GM18517 (cell line): ENCODE data around the gene KRT35.

Experiments
- ATAC-seq: cut with Tn5 transposase; IDR thresholded peaks from one replicate; pipeline ENCODE4 v1.9.1; 2021; ENCODE audit warnings: mild to moderate bottlenecking, moderate library complexity; ENCODE audit not compliant: unreplicated experiment

The KRT35 gene

GRCh38 chr17:41490000-41490990 lies 9.3 kb upstream of the KRT35 start:
- ATAC-seq: no peak

GRCh38 chr17:41489531-41489930 lies 8.6 kb upstream of the KRT35 start, which contains the start of gene KRT36:
TSS of gene KRT36 (minus strand) at chr17:41489910. CDS start at chr17:41489864, 46 bp downstream.
- ATAC-seq: no peak

GRCh38 chr17:41486809-41487530 lies 6.0 kb upstream of the KRT35 start:
- ATAC-seq: no peak

- ATAC-seq: no peak
Measured at GRCh38 chr17:41486316-41486715, 5.4 kb upstream of the KRT35 start.

- no peak for ATAC-seq
Measured at GRCh38 chr17:41484920-41485904, 4.3 kb upstream of the KRT35 start.

GRCh38 chr17:41483991-41484826 lies 3.3 kb upstream of the KRT35 start:
- ATAC-seq: no peak

- ATAC-seq: no peak
Measured at GRCh38 chr17:41483531-41483930, 2.6 kb upstream of the KRT35 start.

GRCh38 chr17:41480581-41480980 lies 370 bp downstream of the KRT35 start:
- no peak for ATAC-seq

GRCh38 chr17:41480136-41480535 lies 815 bp downstream of the KRT35 start:
- no peak for ATAC-seq

GRCh38 chr17:41478237-41478636 lies 2.7 kb downstream of the KRT35 start:
- no peak for ATAC-seq

GRCh38 chr17:41476866-41477815 lies 3.8 kb downstream of the KRT35 start:
- no peak for ATAC-seq

- no peak for ATAC-seq
Measured at GRCh38 chr17:41475421-41475820, 5.5 kb downstream of the KRT35 start.

- no peak for ATAC-seq
Measured at GRCh38 chr17:41474863-41475262, 6.1 kb downstream of the KRT35 start.

GRCh38 chr17:41468346-41468745 lies 12.6 kb downstream of the KRT35 start:
- no peak for ATAC-seq

GRCh38 chr17:41467561-41467960 lies 13.4 kb downstream of the KRT35 start:
- no peak for ATAC-seq

GRCh38 chr17:41466988-41467387 lies 14.0 kb downstream of the KRT35 start, which contains the start of gene KRT32:
TSS of gene KRT32 (minus strand) at chr17:41467386. CDS start at chr17:41467325, 61 bp downstream.
- ATAC-seq: no peak

- no peak for ATAC-seq
Measured at GRCh38 chr17:41464682-41465081, 16.3 kb downstream of the KRT35 start.

GRCh38 chr17:41464173-41464572 lies 16.8 kb downstream of the KRT35 start:
- ATAC-seq: no peak
